Gastrocnemius medialis (tissue), 4 donors: ENCODE measurements around the gene KDM3A.

Experiments used
- CTCF ChIP-seq, 5 experiments: fragments of 450-650 bp in 3 of 5; fragments of 200-600 bp in 2 of 5; sonication (generic) in 2 of 5; IDR thresholded peaks in 4 of 5; conservative IDR thresholded peaks in 1 of 5; 1 replicate in 4 of 5; 2 replicates in 1 of 5; pipeline ENCODE4 v1.5.1; 2016 to 2019; ENCODE audit warnings: antibody characterized with exemption in 5 of 5, mild to moderate bottlenecking in 3 of 5, moderate library complexity in 3 of 5
- POLR2A ChIP-seq, 2 donors: fragments of 450-650 bp; IDR thresholded peaks; one replicate each; pipeline ENCODE4 v1.6.1; 2017; ENCODE audit warnings: antibody characterized with exemption in 2 of 2, mild to moderate bottlenecking in 2 of 2, moderate library complexity in 2 of 2

GRCh38 chr2:86513948-86514660, 72.9 kb downstream of the KDM3A start:
- TF ChIP-seq POLR2A (IDR thresholded peaks at IDR 0.05) (no peak), CTCF (IDR thresholded peaks at IDR 0.05 in 4 of 5, conservative IDR thresholded peaks at IDR 0.05 in 1 of 5) (no peak)
